C1 segment of cervical spinal cord (tissue), 14 donors: Measurements from ENCODE around the gene MTHFR.

Experiments used
- DNase-seq, 14 donors: peaks; one replicate each; lab custom pipeline; 2025; lab: John Stamatoyannopoulos, UW

MTHFR gene

GRCh38 chr1:11783556-11783955 is 22.2 kb downstream of the MTHFR start:
- DNase-seq, result no peak

GRCh38 chr1:11782127-11782708 is 23.5 kb downstream of the MTHFR start:
- no peak for DNase-seq

- DNase-seq, result no peak
Measured at GRCh38 chr1:11781297-11781696, 24.5 kb downstream of the MTHFR start.

- DNase-seq, result no peak
Measured at GRCh38 chr1:11780380-11781147, 25.2 kb downstream of the MTHFR start.

DNA sequence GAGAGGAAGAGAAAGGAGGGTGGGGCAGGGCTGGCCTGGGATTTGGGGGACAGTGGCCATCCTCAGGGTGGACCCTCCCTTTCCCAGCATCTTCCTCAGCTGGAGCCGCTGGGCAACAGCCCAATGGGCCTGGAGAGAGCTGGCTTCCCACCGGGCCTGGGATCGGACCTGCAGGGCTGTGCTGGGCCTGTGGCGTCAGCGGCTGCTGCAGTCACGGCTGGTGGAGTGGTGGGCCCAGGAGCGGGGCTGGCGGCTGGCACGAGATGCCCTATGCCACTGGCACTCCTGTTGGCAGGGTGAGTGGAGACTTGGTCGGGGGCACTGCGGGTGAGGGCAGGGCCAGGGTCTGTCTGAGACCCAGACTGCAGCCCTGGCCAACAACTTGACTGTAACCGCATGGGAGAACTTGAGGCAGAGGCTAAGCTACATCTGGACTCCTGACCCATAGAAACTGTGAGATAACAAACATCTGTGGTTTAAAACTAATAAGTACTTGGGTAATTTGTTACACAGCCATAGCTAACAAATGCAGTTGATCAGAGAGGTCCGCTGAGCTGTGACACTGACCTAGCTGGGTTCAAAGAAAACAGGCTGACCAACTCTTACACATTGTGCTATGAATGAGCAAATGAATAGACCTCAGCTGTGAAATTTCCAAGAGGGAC is 25.9 kb downstream of the MTHFR start:
- no peak for DNase-seq

GRCh38 chr1:11778844-11779623 is 26.7 kb downstream of the MTHFR start:
- DNase-seq, result no peak

GRCh38 chr1:11778336-11778735 is 27.4 kb downstream of the MTHFR start:
- no peak for DNase-seq

- DNase-seq, result no peak
Measured at GRCh38 chr1:11777658-11778322, 28.0 kb downstream of the MTHFR start.

DNA sequence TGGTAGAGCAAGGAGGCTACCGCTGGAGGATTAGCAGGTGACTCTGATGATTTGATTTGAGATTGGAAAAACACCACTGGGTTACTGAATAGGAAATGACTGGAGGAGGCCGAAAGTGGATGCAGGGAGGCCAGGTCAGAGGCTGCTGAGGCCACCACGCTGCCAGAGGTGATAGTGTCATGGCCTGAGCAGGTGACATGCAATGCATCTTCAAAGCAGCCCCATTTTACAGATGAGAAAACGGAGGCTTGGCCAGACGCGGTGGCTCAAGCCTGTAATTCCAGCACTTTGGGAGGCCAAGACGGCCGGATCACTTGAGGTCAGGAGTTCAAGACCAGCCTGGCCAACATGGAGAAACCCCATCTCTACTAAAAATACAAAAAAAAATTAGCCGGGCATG is 31.0 kb downstream of the MTHFR start:
- DNase-seq, result no peak

DNA sequence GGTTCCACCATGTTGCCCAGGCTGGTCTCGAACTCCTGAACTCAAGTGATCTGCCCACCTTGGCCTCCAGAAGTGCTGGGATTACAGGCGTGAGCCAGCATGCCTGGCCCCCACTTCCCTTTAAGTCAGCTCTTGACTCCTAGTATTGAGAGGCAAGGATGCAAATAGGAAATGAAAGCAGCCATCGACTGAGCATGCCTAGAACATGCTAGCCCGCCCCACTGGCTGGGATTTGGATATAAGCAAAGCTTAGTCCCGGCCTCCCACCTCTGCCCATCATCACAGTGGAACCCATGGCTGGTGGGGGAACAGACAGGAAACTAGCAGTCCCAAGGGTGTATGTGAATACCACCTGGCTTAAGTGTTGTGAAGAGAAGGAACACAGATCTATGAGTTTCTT is 33.3 kb downstream of the MTHFR start:
- DNase-seq, result no peak

DNA sequence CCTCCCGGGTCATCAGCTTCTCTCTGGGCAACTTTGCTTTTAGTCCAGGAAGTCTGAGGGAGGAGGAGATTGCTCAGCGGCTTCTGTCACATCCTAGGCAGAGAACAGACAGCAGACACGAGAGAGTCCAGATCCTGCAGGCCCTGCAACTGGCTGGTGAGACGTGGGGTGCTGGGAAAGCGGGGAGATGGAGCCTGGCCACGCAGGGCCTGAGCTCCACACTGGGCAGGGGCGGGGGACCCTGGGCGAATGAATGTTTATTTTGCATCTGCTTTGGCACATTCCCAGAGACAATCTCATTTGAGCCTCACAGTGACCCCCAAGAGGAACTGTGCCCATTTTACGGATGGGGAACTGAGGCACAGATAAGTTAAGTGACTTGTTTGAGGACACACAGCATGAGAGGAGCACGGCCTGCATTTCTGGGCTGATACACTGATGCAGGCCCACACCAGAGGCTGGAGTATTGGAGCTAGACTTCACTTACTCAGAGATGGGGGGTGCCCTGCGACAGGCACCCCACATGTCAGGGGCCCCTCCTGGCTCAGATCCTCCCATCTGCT is 34.2 kb downstream of the MTHFR start:
- DNase-seq, result no peak

DNA sequence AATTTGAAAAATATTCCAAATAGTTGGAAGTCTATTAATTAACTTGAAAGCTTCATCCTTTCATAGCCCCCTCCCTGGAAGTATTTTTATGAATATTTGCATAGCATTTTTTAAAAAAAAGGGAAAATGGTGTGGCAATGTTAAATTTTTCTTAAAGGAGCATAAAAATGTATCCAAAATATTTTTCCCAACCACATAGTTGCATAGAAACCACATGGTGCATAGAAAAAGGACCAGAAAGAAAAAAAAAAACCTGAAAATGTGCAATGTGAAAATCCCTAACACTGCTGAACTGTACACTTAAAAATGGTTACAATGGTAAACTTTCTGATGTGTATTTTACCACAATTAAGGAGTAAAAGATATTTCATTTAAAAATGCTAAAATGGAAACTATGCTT is 35.8 kb downstream of the MTHFR start:
- DNase-seq, result no peak

- no peak for DNase-seq
Measured at GRCh38 chr1:11769274-11769673, 36.5 kb downstream of the MTHFR start.

GRCh38 chr1:11768821-11769220 is 36.9 kb downstream of the MTHFR start:
- DNase-seq, result no peak

DNA sequence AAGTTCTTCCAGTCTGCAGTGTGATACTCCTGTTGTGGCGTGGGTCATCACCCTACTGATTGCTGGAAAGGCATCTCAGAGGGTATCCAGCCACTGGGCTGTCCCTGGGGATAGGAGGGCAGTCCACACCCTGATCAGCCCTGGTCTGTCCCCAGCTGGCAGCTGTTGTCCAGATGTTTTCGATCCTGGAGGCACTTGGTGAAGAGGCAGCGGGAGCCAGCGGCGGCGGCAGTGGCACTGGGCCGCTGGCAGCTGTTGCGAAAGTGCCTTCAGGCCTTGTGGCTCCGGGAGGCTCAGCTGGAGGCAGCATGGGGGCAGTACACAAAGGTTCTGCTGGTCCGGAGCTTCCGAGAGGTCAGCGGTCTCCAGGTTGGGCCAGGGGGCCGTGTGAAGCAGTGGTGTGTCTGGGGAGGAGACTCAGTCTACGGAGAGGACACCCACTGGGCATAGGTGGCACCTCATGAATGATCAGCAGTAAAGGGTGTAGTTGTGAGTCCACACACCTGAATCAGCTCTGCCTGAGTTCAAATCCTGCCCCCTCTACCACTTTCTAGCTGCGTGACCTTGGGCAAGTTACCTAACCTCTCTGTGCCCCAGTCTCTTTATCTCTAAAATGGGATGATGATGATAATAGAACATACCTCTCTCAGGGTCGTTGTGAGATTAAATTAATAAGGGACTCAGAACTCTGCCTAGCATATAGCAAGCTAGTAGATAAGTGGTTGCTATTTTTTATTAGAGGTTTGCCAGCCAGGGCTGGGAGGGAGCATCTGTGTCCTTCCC is 37.7 kb downstream of the MTHFR start:
- no peak for DNase-seq

DNA sequence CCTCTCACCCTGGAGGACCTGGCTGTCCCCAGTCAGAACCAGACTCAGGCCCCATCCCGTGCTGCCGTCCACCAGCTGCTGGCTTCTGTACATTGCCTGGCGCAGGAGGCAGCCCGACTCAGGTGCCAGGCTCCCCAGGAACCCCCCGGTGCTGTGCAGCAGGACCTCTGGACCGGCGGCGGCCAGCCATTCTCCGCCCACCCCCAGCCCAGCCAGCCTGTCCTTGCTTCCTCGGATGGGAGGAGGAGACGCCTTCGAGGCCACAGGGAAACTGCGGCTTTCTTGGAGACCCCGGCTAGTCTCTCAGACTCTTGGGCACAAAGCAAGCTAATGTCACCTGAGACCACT is 39.4 kb downstream of the MTHFR start:
- no peak for DNase-seq

GRCh38 chr1:11765661-11766428 is 39.9 kb downstream of the MTHFR start:
- no peak for DNase-seq

GRCh38 chr1:11764519-11764918 is 41.2 kb downstream of the MTHFR start:
- DNase-seq, result no peak

DNA sequence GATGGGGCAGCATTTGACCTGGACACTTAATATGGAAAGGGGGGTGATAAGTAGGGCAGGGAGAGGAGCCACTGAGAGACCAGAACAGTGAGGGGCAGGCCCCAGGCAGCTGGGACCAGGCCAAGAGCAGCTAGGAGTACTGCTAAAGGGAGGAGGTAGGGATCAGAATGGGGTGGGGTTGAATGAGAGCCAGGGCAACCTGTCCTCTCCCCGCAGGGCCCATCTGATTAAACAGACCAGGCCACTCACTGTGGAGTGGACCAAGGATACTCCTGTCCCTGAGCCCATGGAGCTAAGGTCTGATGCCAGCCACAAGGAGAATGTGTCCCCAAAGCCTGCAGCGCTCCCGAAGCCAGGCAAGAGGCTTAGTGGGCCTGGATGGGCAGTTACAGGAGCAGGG is 41.6 kb downstream of the MTHFR start:
- no peak for DNase-seq

DNA sequence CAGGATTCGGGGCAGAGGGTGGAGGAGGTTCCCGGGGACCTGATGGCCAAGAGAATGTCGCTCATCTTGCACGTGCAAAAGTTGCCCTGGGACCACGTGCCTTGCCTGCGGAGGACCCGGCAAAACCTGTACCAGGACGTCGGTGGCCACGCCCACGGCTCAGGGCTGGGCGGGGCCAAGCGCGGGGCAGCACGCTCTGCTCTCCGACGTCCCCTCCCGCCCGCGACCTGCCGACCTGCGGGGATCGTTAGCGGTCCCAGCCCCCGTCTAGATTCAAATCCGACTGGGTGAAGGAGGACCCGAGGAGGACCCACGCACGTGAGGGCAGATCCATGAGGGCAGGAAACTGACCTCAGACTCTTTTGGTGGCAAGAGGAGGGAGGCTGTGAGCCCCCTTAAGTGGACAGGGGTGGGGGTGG is 43.8 kb downstream of the MTHFR start, which contains the start of gene C1orf167:
Gene C1orf167, plus strand, starts transcription at position 206 of the 419 bp plus-strand sequence. CDS start 2,208 bp downstream, outside the sequence.
- no peak for DNase-seq
